ENCODE measurements around the gene CYB5B. TPM values are rescaled to one million over a fixed set of nuclear protein-coding genes. Genes with fewer than 3 reads are reported as not detected.

Gene CYB5B
- total RNA-seq (2014; rRNA removed; shearing (Covaris generic)) (64.9 and 83.0 TPM in 2 replicates), total RNA-seq (2022) (177 and 184 TPM in 2 replicates), Bru-seq, nascent RNA (percentile 91 among the genes with signal in this experiment), BruChase-seq, experiment 1, labeled RNA remaining after a 6-hour chase (percentile 92 among the genes with signal in this experiment), BruChase-seq, experiment 2, labeled RNA remaining after a 2-hour chase (percentile 92 among the genes with signal in this experiment)
- long read RNA-seq, full-length matches to known transcripts: 178 of 188 reads
- long read RNA-seq, partial matches to known transcripts: 3 of 188 reads
- long read RNA-seq, other reads (novel, unspliced or antisense): 7 of 188 reads

GRCh38 chr16:69424053-69424934 is at the start of gene CYB5B:
TSS of gene CYB5B (plus strand) at chr16:69424619. CDS start at chr16:69424684, 65 bp downstream.
- no peaks in the 10 kb centered on the region for H3K9me2 ChIP-seq (ENCODE audit: insufficient read depth, low read length)
- peak within 1 kb of the TSS; percentile 84 for H3K4me3 ChIP-seq (ENCODE audit: low read depth, low read length, poor library complexity, severe bottlenecking)
- H3K27ac ChIP-seq (ENCODE audit: low read depth, low read length, poor library complexity, severe bottlenecking): peak within 1 kb of the TSS; percentile 73
- peaks cover 12% of the 10 kb centered on the region for H3K4me1 ChIP-seq (ENCODE audit: insufficient read depth, low read length, poor library complexity, severe bottlenecking)
- ChIA-PET POLR2A (interaction anchor here (0.7 to 1.8 kb wide), 6 partner anchors 11 to 700 kb away, joined by 3 to 6 read pairs (median 4); partner anchors contain the start of gene NOB1), CTCF (ENCODE audit: unreplicated experiment) (no interaction called here)
- peak; percentile 99 for DNase-seq (ENCODE audit: low spot score)
- H3K79me2 ChIP-seq (ENCODE audit: insufficient read depth, low read depth, low read length): peaks cover 46% of the 10 kb centered on the region
- H2AFZ ChIP-seq (ENCODE audit: low read length): peak within 1 kb of the TSS; percentile 46; the same call in 1 of the 2 replicates
- peak within 1 kb of the TSS; percentile 84 for H3K4me2 ChIP-seq (ENCODE audit: low read length)
- H3K36me3 ChIP-seq (ENCODE audit: insufficient read depth, low read length): peaks cover 29% of the 10 kb centered on the region
- no peaks in the 10 kb centered on the region for H4K20me1 ChIP-seq (ENCODE audit: insufficient read depth, low read length)
- intact Hi-C loops (cut with micrococcal nuclease; ENCODE audit: unreplicated experiment): loop anchor here (10.0 kb wide), 1 partner anchor 141 kb away; the partner anchor contains the start of gene NFAT5
- H3K9me3 ChIP-seq (ENCODE audit: low read length): peaks cover 13% of the 10 kb centered on the region; the same call in 1 of the 2 replicates
- TF ChIP-seq EZH2phosphoT487 (IDR thresholded peaks at IDR 0.05; ENCODE audit: borderline replicate concordance, low read depth, low read length) (no peak), CTCF (conservative IDR thresholded peaks at IDR 0.05; ENCODE audit: low read length) (no peak)
- no TSS peak for BruUV-seq (replicated peaks)

GRCh38 chr16:69376393-69377059 is 47.9 kb upstream of the CYB5B start:
- Histone ChIP-seq H3K27ac (ENCODE audit: low read depth, low read length, poor library complexity, severe bottlenecking) (no peak overlapping the region), H2AFZ (ENCODE audit: low read length) (no peak overlapping the region), H3K9me3 (ENCODE audit: low read length) (0 out of 2 replicates have a peak, but pooled peaks cover 6% of the 10 kb centered on the region), H3K79me2 (ENCODE audit: insufficient read depth, low read depth, low read length) (peaks cover 36% of the 10 kb centered on the region; the same call in 1 of the 2 replicates), H3K4me3 (ENCODE audit: low read depth, low read length, poor library complexity, severe bottlenecking) (no peak overlapping the region), H4K20me1 (ENCODE audit: insufficient read depth, low read length) (no peaks in the 10 kb centered on the region), H3K36me3 (ENCODE audit: insufficient read depth, low read length) (peaks cover 91% of the 10 kb centered on the region), H3K4me1 (ENCODE audit: insufficient read depth, low read length, poor library complexity, severe bottlenecking) (peaks cover 25% of the 10 kb centered on the region), H3K9me2 (ENCODE audit: insufficient read depth, low read length) (no peaks in the 10 kb centered on the region), H3K4me2 (ENCODE audit: low read length) (no peak overlapping the region)
- ChIA-PET POLR2A (interaction anchor here (0.7 to 1.2 kb wide), 2 partner anchors 8 to 101 kb away, joined by 4 to 6 read pairs; no protein-coding TSS in a partner anchor), CTCF (ENCODE audit: unreplicated experiment) (no interaction called here)
- intact Hi-C loops (cut with micrococcal nuclease; ENCODE audit: unreplicated experiment): no loop called here
- BruUV-seq (replicated peaks): no TSS peak
- TF ChIP-seq EZH2phosphoT487 (IDR thresholded peaks at IDR 0.05; ENCODE audit: borderline replicate concordance, low read depth, low read length) (no peak), CTCF (conservative IDR thresholded peaks at IDR 0.05; ENCODE audit: low read length) (no peak)
- no peak for DNase-seq (ENCODE audit: low spot score)

Measured in OCI-LY7 (cell line).